MCF 10A (cell line): ENCODE data around the gene PROM1. TPM values are rescaled to one million over a fixed set of nuclear protein-coding genes. Genes with fewer than 3 reads are reported as not detected.

Experiments used
- BruUV-seq: library from RNA; stranded (reverse); fragments of 400-500 nt; replicated peaks from 2 replicates; lab custom pipeline; 2021; lab: Mats Ljungman, UMichigan
- CTCF ChIA-PET: fragments of 300-600 bp; sonication (Branson Sonifier 250); formaldehyde crosslinking; extraction: SDS; loops from one replicate; lab custom pipeline; 2021; ENCODE audit warnings: antibody characterized with exemption, inconsistent platforms; lab: Yijun Ruan, JAX
- POLR2A ChIA-PET: fragments of 300-600, 350-650 bp; sonication (Branson Sonifier 250); formaldehyde crosslinking; extraction: SDS; loops from one replicate; lab custom pipeline; 2020; ENCODE audit warnings: antibody characterized with exemption, inconsistent platforms; lab: Yijun Ruan, JAX
- DNase-seq: peaks from one replicate; pipeline ENCODE4 v3.0.0-alpha.2; 2018; ENCODE audit not compliant: unreplicated experiment
- H3K27ac Mint-ChIP-seq: one replicate; pipeline ENCODE4 v1.8.0; 2022; ENCODE audit warnings: mild to moderate bottlenecking, low read depth, mixed read lengths; ENCODE audit not compliant: unreplicated experiment
- H3K27me3 Mint-ChIP-seq: one replicate; pipeline ENCODE4 v1.8.0; 2022; ENCODE audit warnings: mixed read lengths; ENCODE audit not compliant: insufficient read depth, unreplicated experiment
- H3K36me3 Mint-ChIP-seq: one replicate; pipeline ENCODE4 v1.8.0; 2022; ENCODE audit warnings: mild to moderate bottlenecking, moderate library complexity, mixed read lengths; ENCODE audit not compliant: insufficient read depth, unreplicated experiment
- H3K4me1 Mint-ChIP-seq: one replicate; pipeline ENCODE4 v1.8.0; 2022; ENCODE audit warnings: mixed read lengths; ENCODE audit not compliant: insufficient read depth, unreplicated experiment
- H3K4me3 Mint-ChIP-seq: one replicate; pipeline ENCODE4 v1.8.0; 2022; ENCODE audit warnings: mild to moderate bottlenecking, moderate library complexity, mixed read lengths; ENCODE audit not compliant: unreplicated experiment
- H3K9me3 Mint-ChIP-seq: one replicate; pipeline ENCODE4 v1.8.0; 2022; ENCODE audit warnings: mixed read lengths; ENCODE audit not compliant: unreplicated experiment
- CTCF ChIP-seq: fragments of 200-600 bp; IDR thresholded peaks from one replicate; pipeline ENCODE4 v1.8.0; 2022; ENCODE audit warnings: antibody characterized with exemption, mild to moderate bottlenecking; ENCODE audit not compliant: unreplicated experiment
- intact Hi-C: fragments of 100-400 bp; cut with micrococcal nuclease; formaldehyde crosslinking; loops from 2 replicates; pipeline ENCODE4 v1.14.1; 2022
- total RNA-seq: library from RNA; stranded (reverse); gene quantifications from 2 replicates; pipeline ENCODE4 v1.2.3, GENCODE V29; 2022

The PROM1 gene
- total RNA-seq, 1 experiment from 2014 or later = not detected

GRCh38 chr4:15947684-15948083, 136.1 kb downstream of the PROM1 start:
- Mint-ChIP-seq H3K27ac (peak overlapping the region; percentile 66), H3K27me3 (no peaks in the 10 kb centered on the region), H3K4me3 (no peak overlapping the region), H3K9me3 (no peaks in the 10 kb centered on the region), H3K36me3 (peaks cover 5% of the 10 kb centered on the region), H3K4me1 (peaks cover 25% of the 10 kb centered on the region)
- peak; percentile 75 for DNase-seq
- ChIA-PET CTCF (interaction anchor here (0.6 to 12.1 kb wide), 4 partner anchors 8 to 143 kb away, joined by 3 to 357 read pairs (median 9); no protein-coding TSS in a partner anchor), POLR2A (interaction anchor here (0.5 to 1.2 kb wide), 4 partner anchors 10 to 294 kb away, joined by 3 to 5 read pairs (median 4); no protein-coding TSS in a partner anchor)
- TF ChIP-seq CTCF = no peak
- intact Hi-C loops = no loop called here
- no TSS peak for BruUV-seq

GRCh38 chr4:15945516-15945915, 138.3 kb downstream of the PROM1 start:
- Mint-ChIP-seq H3K27me3 (no peaks in the 10 kb centered on the region), H3K27ac (no peak overlapping the region), H3K4me1 (peaks cover 20% of the 10 kb centered on the region), H3K9me3 (no peaks in the 10 kb centered on the region), H3K4me3 (no peak overlapping the region), H3K36me3 (peaks cover 5% of the 10 kb centered on the region)
- no peak for TF ChIP-seq CTCF
- intact Hi-C loops = no loop called here
- ChIA-PET CTCF (interaction anchor here (0.5 to 12.1 kb wide), 2 partner anchors 50 to 63 kb away, joined by 3 to 357 read pairs; no protein-coding TSS in a partner anchor), POLR2A (no interaction called here)
- no peak for DNase-seq
- BruUV-seq = no TSS peak

GRCh38 chr4:15944895-15945294, 138.9 kb downstream of the PROM1 start:
- ChIA-PET POLR2A (no interaction called here), CTCF (interaction anchor here (0.6 to 12.1 kb wide), 3 partner anchors 63 to 492 kb away, joined by 4 to 357 read pairs (median 31); no protein-coding TSS in a partner anchor)

GRCh38 chr4:15942283-15942682, 141.5 kb downstream of the PROM1 start:
- Mint-ChIP-seq H3K4me3 (no peak overlapping the region), H3K27me3 (no peaks in the 10 kb centered on the region), H3K9me3 (no peaks in the 10 kb centered on the region), H3K27ac (no peak overlapping the region), H3K36me3 (no peaks in the 10 kb centered on the region), H3K4me1 (peaks cover 16% of the 10 kb centered on the region)
- no peak for TF ChIP-seq CTCF
- no TSS peak for BruUV-seq
- DNase-seq = no peak
- intact Hi-C loops = no loop called here
- ChIA-PET CTCF (interaction anchor here (4.3 kb wide), 1 partner anchor 60 kb away, joined by 31 read pairs; no protein-coding TSS in a partner anchor), POLR2A (interaction anchor here (0.8 kb wide), 1 partner anchor 29 kb away, joined by 3 read pairs; no protein-coding TSS in a partner anchor)

More at GRCh38 chr4:15944895-15945294, 138.9 kb downstream of the PROM1 start:
- intact Hi-C loops = no loop called here
- H3K4me1 Mint-ChIP-seq = peaks cover 20% of the 10 kb centered on the region
- H3K27me3 Mint-ChIP-seq = no peaks in the 10 kb centered on the region
- BruUV-seq = no TSS peak
- no peak overlapping the region for H3K4me3 Mint-ChIP-seq
- H3K27ac Mint-ChIP-seq = no peak overlapping the region
- H3K36me3 Mint-ChIP-seq = peaks cover 5% of the 10 kb centered on the region
- no peaks in the 10 kb centered on the region for H3K9me3 Mint-ChIP-seq
- no peak for DNase-seq
- no peak for TF ChIP-seq CTCF
